ENCODE data around the gene FLT3LG.

Gene FLT3LG, protein sequence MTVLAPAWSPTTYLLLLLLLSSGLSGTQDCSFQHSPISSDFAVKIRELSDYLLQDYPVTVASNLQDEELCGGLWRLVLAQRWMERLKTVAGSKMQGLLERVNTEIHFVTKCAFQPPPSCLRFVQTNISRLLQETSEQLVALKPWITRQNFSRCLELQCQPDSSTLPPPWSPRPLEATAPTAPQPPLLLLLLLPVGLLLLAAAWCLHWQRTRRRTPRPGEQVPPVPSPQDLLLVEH

DNA sequence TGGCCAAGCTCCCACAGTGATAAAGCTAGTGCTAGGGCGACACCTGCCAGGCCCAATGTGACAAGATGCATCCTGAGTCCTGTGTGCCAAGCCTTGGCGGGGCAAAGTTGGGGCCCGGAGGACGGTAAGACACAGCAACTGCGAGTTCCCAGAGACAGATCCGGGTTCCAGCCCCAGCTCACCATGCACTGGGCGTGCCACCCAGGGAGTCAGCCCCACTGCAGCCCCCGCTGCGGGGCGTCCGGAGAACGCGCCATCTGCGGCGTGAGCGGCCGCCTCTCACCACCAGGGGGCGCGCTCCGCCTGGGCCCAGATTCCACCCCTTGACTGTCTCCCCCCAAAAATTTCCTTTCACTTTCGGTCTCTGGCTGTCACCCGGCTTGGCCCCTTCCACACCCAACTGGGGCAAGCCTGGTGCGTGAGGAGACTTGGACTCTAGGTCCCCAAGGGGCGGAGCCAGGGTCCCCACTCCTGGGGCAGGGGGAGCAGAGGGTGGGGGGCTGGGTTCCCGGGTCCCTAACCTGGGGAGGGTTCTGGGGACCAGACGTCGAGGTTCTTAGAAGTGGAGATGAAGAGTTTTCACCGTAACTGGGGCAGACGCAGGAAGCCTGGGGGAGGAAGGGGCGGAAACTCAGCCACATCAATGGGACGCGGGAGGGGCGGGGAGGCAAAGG, at the start of gene FLT3LG:
FLT3LG (plus strand) TSS at position 348 of the 674 bp plus-strand sequence. CDS start 425 bp downstream, outside the sequence.
- DNase-seq (ENCODE audit: low read depth, low spot score) = peak; percentile 84

- no peak for DNase-seq (ENCODE audit: low read depth, low spot score)
These were observed 48.8 kb upstream of the FLT3LG start, which contains the start of gene GFY for GRCh38 chr19:49425178-49425577. TSS of gene GFY (plus strand) at chr19:49425388. CDS start at chr19:49426431, 1,043 bp downstream.

DNA sequence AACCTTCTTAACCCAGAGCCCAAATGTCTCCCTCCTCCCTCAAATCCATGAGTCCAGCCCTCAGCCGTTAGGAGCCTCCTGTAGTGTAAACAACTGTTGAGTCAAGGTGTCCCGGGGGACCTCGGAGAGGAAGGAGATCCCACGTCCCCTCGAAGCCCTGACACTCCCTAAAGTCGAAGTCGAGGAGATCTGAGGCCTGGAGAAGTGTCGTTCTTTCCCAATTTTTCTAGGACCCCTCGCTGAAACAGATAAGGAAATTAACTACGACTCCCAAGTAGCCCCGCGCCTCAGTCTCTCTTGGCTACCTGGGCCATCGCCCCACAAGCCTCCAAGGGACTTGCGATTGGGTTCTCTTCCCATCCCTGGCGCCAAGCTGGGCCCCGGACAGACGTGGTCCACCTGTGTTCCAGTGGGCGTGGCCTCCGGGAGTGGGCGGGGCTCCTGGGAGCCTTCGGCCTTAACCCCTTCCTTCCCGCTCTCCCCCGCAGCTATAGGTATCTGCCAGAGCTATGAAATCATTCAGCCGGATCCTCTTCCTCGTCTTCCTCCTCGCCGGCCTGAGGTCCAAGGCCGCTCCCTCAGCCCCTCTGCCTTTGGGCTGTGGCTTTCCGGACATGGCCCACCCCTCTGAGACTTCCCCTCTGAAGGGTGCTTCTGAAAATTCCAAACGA, 48.0 kb upstream of the FLT3LG start:
- no peak for DNase-seq (ENCODE audit: low read depth, low spot score)

DNA sequence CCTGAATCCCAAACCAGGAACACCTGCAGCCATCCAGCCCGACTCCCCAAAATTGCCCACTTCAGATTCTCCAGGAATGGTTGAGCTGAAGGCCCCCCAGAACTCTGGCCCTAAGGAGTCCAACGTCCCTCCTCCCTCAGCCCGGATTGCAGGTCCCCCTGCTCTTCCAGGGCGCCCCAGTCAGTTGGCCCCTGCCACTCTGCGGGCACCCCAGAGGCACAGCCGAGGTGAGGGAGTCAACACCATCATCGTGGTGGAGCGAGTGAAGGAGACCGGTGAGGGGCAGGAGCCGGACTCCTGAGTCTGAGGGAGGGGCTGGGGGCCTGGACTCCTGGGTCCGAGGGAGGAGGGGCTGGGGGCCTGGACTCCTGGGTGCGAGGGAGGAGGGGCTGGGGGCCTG, 46.7 kb upstream of the FLT3LG start:
- no peak for DNase-seq (ENCODE audit: low read depth, low spot score)

DNA sequence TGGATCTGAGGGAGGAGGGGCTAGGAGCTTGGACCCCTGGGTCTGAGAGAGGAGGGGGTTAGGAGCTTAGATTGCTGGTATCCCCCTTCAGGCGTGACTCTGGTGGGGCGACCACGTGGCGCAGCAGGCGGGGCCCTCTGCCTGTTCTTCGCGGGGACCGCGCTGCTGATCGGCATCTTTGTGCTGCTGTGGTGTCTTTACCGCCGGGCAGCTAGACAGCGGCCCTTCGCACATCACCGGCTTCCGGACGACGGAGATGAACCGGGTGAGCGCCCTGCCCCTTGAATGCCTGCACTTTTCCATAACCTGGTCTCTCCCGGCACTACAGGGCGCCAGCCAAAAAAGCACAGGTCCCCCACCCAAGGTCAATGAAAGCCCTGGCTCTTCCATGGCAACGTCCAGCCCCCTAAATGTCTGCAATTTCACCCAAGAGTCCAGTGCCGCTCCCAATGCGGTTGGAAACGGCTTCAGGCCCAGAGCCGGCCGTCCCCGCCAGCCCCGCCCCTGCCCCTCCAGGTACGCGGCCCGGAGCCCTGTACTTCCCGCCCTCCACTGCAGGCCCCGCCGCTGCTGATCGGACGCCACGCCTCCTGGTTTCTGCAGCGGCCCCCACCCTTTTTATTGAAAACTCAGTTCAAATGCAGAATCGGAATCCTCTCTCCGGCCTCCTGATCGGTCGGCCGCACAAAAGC, 46.0 kb upstream of the FLT3LG start:
- DNase-seq (ENCODE audit: low read depth, low spot score) = no peak

DNA sequence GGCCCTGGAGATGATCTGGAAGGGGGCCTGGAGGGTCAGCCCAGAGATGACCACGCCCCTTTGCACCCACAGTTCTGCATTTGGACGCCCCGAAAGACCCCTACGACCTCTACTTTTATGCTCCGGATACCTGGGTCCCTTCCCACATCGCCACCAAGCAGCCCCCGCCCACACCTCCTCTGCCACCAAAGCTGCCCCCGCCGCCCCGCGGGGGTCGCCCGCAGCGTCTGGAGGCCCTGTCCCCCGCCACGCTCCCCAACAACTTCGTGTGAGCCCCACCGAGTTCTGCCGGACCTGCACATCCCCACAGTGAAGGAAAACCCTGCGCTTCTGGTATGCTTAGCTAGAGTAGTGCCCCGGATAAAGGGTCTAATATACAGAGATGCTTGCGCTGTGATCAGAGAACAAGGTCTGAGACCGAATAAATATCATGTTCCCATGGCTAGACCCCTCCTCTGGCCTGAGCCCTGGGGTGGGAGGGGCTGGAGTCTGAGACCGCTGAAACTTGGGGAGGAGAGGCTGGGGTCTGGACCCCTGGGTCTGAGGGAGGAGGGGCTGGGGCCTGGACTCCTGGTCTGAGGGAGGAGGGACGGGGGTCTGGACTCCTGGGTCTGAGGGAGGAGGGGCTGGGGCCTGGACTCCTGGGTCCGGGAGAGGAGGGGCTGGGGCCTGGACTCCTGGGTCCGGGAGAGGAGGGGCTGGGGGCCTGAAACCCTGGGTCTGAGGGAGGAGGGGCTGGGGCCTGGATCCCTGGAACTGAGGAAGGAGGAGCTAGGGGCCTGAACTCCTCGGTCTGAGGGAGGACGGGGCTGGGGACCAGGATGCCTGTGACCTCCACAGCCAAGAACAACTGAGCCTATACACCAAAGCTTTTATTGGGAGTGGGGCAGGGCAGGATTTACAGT, 45.2 kb upstream of the FLT3LG start:
- DNase-seq (ENCODE audit: low read depth, low spot score) = no peak

- no peak for DNase-seq (ENCODE audit: low read depth, low spot score)
These were observed 43.8 kb upstream of the FLT3LG start for GRCh38 chr19:49430172-49430677.

- no peak for DNase-seq (ENCODE audit: low read depth, low spot score)
These were observed 43.2 kb upstream of the FLT3LG start for GRCh38 chr19:49430678-49431329.

GRCh38 chr19:49431330-49431749, 42.7 kb upstream of the FLT3LG start:
- no peak for DNase-seq (ENCODE audit: low read depth, low spot score)

- no peak for DNase-seq (ENCODE audit: low read depth, low spot score)
These were observed 41.6 kb upstream of the FLT3LG start for GRCh38 chr19:49432141-49433073.

DNA sequence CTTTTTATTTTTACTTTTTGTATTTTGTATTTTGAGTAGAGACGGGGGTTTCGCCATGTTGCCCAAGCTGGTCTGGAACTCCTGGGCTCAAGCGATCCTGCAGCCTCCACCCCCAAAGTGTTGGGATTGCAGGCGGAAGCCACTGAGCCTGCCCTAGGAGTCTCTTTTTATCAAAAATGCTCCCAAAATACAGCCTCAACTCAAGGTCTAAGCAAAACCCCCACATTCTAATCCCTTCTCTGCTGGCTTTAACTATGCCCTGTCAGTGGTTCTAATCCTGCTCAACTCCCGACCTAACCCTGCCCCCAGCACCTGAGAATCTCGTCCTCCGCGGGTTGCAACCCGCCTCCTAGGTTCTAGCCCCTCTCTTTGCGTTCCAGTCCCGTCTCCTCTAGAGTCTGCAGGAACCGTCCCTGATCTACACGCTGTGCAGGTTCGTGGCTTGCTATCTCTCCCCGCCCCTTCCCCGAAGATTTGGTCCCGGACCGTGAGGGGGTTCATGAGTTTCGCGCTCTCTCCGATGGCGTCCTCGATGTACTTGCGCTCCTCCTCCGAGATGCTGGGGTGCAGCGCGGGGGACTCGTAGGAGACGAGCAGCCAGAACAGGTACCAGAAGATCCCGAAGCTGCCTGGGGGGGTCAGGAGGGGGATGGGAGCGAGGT, 40.6 kb upstream of the FLT3LG start:
- DNase-seq (ENCODE audit: low read depth, low spot score) = no peak

GRCh38 chr19:49434907-49435583, 39.0 kb upstream of the FLT3LG start:
- DNase-seq (ENCODE audit: low read depth, low spot score) = no peak

GRCh38 chr19:49435670-49436069, 38.3 kb upstream of the FLT3LG start:
- DNase-seq (ENCODE audit: low read depth, low spot score) = no peak

- no peak for DNase-seq (ENCODE audit: low read depth, low spot score)
These were observed 37.5 kb upstream of the FLT3LG start for GRCh38 chr19:49436381-49437017.

DNA sequence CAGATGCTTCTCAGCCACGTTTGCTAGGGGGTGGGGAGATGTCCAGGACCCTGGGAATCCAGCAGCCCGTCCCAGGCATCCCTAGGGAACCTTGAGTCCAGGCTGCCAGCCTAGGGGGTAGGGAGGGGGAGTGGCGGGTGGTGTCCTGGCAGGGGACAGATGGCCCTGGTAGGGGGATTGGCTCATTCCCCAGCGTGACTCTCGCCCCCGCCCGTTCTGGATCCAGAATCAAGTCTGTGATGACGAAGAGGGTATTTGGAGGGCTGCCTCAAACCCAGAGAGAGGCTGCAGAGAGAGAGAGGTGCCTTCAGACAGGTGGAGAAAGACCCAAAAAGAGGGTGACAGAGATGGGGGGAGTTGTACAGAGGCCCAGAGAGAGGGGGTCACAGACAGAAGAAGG, 36.8 kb upstream of the FLT3LG start:
- DNase-seq (ENCODE audit: low read depth, low spot score) = no peak

DNA sequence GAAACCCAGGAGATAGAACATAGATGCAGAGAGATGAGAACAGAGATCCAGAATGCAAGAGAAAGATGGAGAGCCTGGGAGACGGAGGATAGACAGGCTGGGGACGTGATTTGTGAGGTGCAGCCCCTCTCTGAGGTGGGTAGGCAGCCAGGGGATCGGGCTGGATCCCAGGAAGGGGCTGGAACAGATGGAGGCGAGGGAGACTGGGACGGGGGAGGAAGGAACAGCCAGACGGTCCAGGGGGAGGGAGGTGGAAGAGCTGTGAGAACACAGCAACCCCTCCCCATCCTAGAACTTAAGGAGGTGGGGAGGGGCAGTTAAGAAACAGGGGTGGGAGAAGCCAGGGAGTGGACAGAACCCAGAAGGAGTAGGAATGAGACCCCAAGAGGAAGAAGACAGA, 35.8 kb upstream of the FLT3LG start:
- no peak for DNase-seq (ENCODE audit: low read depth, low spot score)

GRCh38 chr19:49439836-49440235, 34.2 kb upstream of the FLT3LG start:
- DNase-seq (ENCODE audit: low read depth, low spot score) = no peak

Measured in astrocyte of the hippocampus (primary cell).